Mesenchymal stem cell (in vitro differentiated cells and primary cell): ENCODE results near the gene F13A1.

Source experiments
- DNase-seq: peaks from one replicate; pipeline ENCODE4 v3.0.0-alpha.2; 2013
- H2AFZ ChIP-seq: one replicate; pipeline ENCODE4 v1.6.1; 2013; ENCODE audit warnings: low read depth, mild to moderate bottlenecking, control low read depth, inconsistent platforms, low read length, moderate library complexity
- H2AK5ac ChIP-seq: 2 replicates; pipeline ENCODE4 v1.6.1; 2013; ENCODE audit warnings: low read length, moderate library complexity, mild to moderate bottlenecking, inconsistent platforms; ENCODE audit not compliant: severe bottlenecking
- H2BK120ac ChIP-seq: one replicate; pipeline ENCODE4 v1.6.1; 2013; ENCODE audit warnings: low read depth, mild to moderate bottlenecking, inconsistent platforms, low read length, moderate library complexity
- H2BK12ac ChIP-seq, 2 experiments: one replicate each; pipeline ENCODE4 v1.6.1; 2013; ENCODE audit warnings: inconsistent platforms in 2 of 2, low read length in 2 of 2, mild to moderate bottlenecking in 2 of 2, moderate library complexity in 2 of 2, control low read depth in 1 of 2
- H2BK15ac ChIP-seq: one replicate; pipeline ENCODE4 v1.6.1; 2013; ENCODE audit warnings: mild to moderate bottlenecking, low read depth, inconsistent platforms; ENCODE audit not compliant: poor library complexity, severe bottlenecking
- H2BK5ac ChIP-seq: 2 replicates; pipeline ENCODE4 v1.6.1; 2013; ENCODE audit warnings: low read depth, mild to moderate bottlenecking, low read length, control low read depth, inconsistent platforms; ENCODE audit not compliant: poor library complexity, severe bottlenecking
- H3K14ac ChIP-seq, 2 experiments: one replicate each; pipeline ENCODE4 v1.6.1; 2013; ENCODE audit warnings: inconsistent platforms in 2 of 2, low read length in 2 of 2, control low read depth in 1 of 2, mild to moderate bottlenecking in 1 of 2, moderate library complexity in 1 of 2
- H3K18ac ChIP-seq, 2 experiments: one replicate each; pipeline ENCODE4 v1.6.1; 2013; ENCODE audit warnings: inconsistent platforms in 2 of 2, low read length in 2 of 2, control low read depth in 1 of 2, low read depth in 1 of 2, mild to moderate bottlenecking in 1 of 2
- H3K23ac ChIP-seq, 2 experiments: one replicate each; pipeline ENCODE4 v1.6.1; 2013; ENCODE audit warnings: inconsistent platforms in 2 of 2, low read length in 2 of 2, mild to moderate bottlenecking in 2 of 2, moderate library complexity in 2 of 2, control low read depth in 1 of 2
- H3K27ac ChIP-seq: 2 replicates; pipeline ENCODE4 v1.5.1; 2013; ENCODE audit warnings: mild to moderate bottlenecking, moderate library complexity, low read length, control low read depth, inconsistent platforms; ENCODE audit not compliant: poor library complexity, severe bottlenecking
- H3K27me3 ChIP-seq, 2 experiments: 2 replicates each; pipeline versions ENCODE4 v1.6.1 to v1.7.0; 2013; ENCODE audit warnings: low read length in 2 of 2, mild to moderate bottlenecking in 2 of 2, moderate library complexity in 2 of 2, control low read depth in 1 of 2, inconsistent platforms in 1 of 2; ENCODE audit not compliant: control insufficient read depth in 1 of 2, insufficient read depth in 1 of 2
- H3K36me3 ChIP-seq, 2 experiments: 2 replicates each; pipeline versions ENCODE4 v1.6.1 to v1.7.0; 2013; ENCODE audit warnings: low read length in 2 of 2, control low read depth in 1 of 2, inconsistent platforms in 1 of 2, low read depth in 1 of 2, mild to moderate bottlenecking in 1 of 2; ENCODE audit not compliant: insufficient read depth in 2 of 2, control insufficient read depth in 1 of 2
- H3K4ac ChIP-seq, 2 experiments: one replicate each; pipeline ENCODE4 v1.6.1; 2013; ENCODE audit warnings: inconsistent platforms in 2 of 2, low read length in 2 of 2, mild to moderate bottlenecking in 2 of 2, moderate library complexity in 2 of 2, control low read depth in 1 of 2, low read depth in 1 of 2
- H3K4me1 ChIP-seq: 2 replicates; pipeline ENCODE4 v1.6.1; 2013; ENCODE audit warnings: low read depth, low read length, control low read depth; ENCODE audit not compliant: control insufficient read depth, insufficient read depth
- H3K4me2 ChIP-seq: 2 replicates; pipeline ENCODE4 v1.6.1; 2013; ENCODE audit warnings: low read length, mild to moderate bottlenecking, inconsistent platforms; ENCODE audit not compliant: poor library complexity, severe bottlenecking
- H3K4me3 ChIP-seq, 2 experiments: 2 replicates each; pipeline versions ENCODE4 v1.5.1 to v1.7.0; 2013; ENCODE audit warnings: low read length in 2 of 2, mild to moderate bottlenecking in 2 of 2, control low read depth in 1 of 2, low read depth in 1 of 2; ENCODE audit not compliant: insufficient read depth in 1 of 2
- H3K79me1 ChIP-seq: replicated peaks from 2 replicates; pipeline ENCODE4 v1.6.1; 2013; ENCODE audit warnings: mild to moderate bottlenecking, control low read depth, low read length, inconsistent platforms; ENCODE audit not compliant: poor library complexity, severe bottlenecking
- H3K9ac ChIP-seq: 2 replicates; pipeline ENCODE4 v1.7.0; 2013; ENCODE audit warnings: mild to moderate bottlenecking, low read length, moderate library complexity
- H3K9me3 ChIP-seq: 2 replicates; pipeline ENCODE4 v1.7.0; 2013; ENCODE audit warnings: mild to moderate bottlenecking, low read length; ENCODE audit not compliant: control insufficient read depth
- H4K8ac ChIP-seq: one replicate; pipeline ENCODE4 v1.6.1; 2013; ENCODE audit warnings: inconsistent platforms, mild to moderate bottlenecking, low read length, moderate library complexity
- H4K91ac ChIP-seq: one replicate; pipeline ENCODE4 v1.6.1; 2013; ENCODE audit warnings: mild to moderate bottlenecking, low read length, inconsistent platforms
- WGBS: methylation state at CpG from one replicate; pipeline ENCODE4 v1.1.7; 2013; ENCODE audit warnings: mixed read lengths; 5-methylcytosine and 5-hydroxymethylcytosine counted together

F13A1 gene

DNA sequence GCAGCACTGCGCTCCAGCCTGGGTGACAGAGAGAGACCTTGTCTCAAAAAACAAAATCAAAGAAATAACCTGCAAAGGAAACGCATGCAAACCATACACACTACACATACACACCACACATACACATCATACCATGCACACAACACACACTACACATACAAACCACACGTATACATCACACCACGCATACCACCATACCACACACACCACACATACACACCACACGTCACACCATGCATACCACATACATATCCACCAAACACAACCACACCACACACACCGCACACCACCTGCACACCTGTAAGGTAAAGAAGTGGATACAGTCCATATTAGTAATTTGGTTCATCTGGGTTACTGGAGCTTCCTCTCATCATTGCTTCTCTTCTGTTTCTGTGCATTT lies 32.3 kb upstream of the F13A1 start:
- Histone ChIP-seq H3K27ac (no peak overlapping the region), H3K9me3 (no peaks in the 10 kb centered on the region), H3K18ac (no peak overlapping the region), H3K36me3 (no peaks in the 10 kb centered on the region), H3K4me3 (no peak overlapping the region), H3K4me2 (no peak overlapping the region), H4K91ac (no peak overlapping the region), H3K23ac (no peak overlapping the region), H2AK5ac (no peak overlapping the region), H3K4ac (no peak overlapping the region), H3K14ac (no peak overlapping the region), H2BK5ac (no peak overlapping the region), H2BK120ac (no peak overlapping the region), H2BK15ac (no peak overlapping the region), H2AFZ (no peak overlapping the region), H2BK12ac (no peak overlapping the region), H3K27me3 (peaks cover 0 to 20% of the 10 kb centered on the region in 2 experiments), H4K8ac (no peak overlapping the region), H3K9ac (no peak overlapping the region), H3K79me1 (no peaks in the 10 kb centered on the region), H3K4me1 (no peaks in the 10 kb centered on the region)
- 89% methylated on average over 6 of the region's 6 CpGs for WGBS
- no peak for DNase-seq

DNA sequence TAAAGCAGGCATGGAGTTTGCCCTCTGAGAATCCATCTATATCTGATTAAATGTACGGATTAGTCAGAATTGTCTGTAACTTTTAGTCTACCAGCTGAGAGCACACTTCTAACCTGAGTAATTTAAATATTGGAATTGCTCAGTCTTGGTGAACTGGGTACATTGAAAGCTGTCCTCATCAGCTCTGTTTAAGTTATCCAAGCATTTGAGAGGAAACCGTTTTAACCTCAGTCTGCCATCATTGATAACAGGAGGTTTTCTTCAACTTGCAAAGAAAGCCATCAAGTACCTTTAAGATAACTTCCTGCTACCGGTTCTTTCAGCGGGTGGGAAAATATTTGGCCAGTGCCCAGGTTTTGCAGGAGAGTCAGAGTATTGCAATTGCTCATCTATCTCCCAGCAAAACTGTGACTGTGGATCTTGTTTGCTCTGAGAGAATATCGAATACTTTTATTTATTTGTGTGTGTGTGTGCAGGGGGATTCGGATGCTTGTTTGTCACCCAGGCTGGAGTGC lies 31.1 kb upstream of the F13A1 start:
- Histone ChIP-seq H2BK120ac (no peak overlapping the region), H3K4me3 (no peak overlapping the region), H3K14ac (no peak overlapping the region), H3K18ac (no peak overlapping the region), H3K9ac (no peak overlapping the region), H2AK5ac (no peak overlapping the region), H2BK15ac (no peak overlapping the region), H3K27ac (no peak overlapping the region), H3K9me3 (no peaks in the 10 kb centered on the region), H3K79me1 (no peaks in the 10 kb centered on the region), H4K8ac (no peak overlapping the region), H3K4ac (no peak overlapping the region), H2AFZ (no peak overlapping the region), H2BK12ac (no peak overlapping the region), H3K27me3 (peaks cover 0 to 20% of the 10 kb centered on the region in 2 experiments), H4K91ac (no peak overlapping the region), H3K4me1 (no peaks in the 10 kb centered on the region), H2BK5ac (no peak overlapping the region), H3K36me3 (no peaks in the 10 kb centered on the region), H3K4me2 (no peak overlapping the region), H3K23ac (no peak overlapping the region)
- 75% methylated on average over 4 of the region's 6 CpGs for WGBS
- DNase-seq: no peak

DNA sequence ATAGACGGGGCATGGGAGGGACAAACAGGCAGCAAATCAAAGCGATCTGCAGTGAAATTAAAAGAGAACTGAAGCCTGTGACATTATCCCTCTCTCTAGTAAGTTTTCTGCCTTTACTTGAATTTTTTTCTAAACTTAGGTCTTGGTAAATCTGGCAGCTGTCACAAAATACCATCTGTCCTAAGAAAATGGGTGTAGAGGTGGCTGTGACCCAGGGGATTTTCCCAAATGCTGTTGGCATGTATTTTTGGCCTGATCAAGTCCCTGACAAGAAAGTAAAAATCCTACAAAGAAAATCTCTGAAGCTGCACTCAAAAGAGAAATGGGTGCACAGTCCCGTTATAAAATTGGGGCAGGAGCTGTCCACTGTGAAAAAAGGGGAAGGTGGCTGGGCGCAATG lies 30.2 kb upstream of the F13A1 start:
- Histone ChIP-seq H3K4ac (no peak overlapping the region), H3K9me3 (no peaks in the 10 kb centered on the region), H4K8ac (no peak overlapping the region), H4K91ac (no peak overlapping the region), H3K14ac (no peak overlapping the region), H2AK5ac (no peak overlapping the region), H3K4me2 (no peak overlapping the region), H3K36me3 (no peaks in the 10 kb centered on the region), H2BK120ac (no peak overlapping the region), H3K9ac (no peak overlapping the region), H2AFZ (no peak overlapping the region), H3K27me3 (peaks cover 0 to 17% of the 10 kb centered on the region in 2 experiments), H3K18ac (no peak overlapping the region), H3K79me1 (no peaks in the 10 kb centered on the region), H3K23ac (no peak overlapping the region), H2BK12ac (no peak overlapping the region), H3K4me3 (no peak overlapping the region), H3K27ac (no peak overlapping the region), H3K4me1 (no peaks in the 10 kb centered on the region), H2BK5ac (no peak overlapping the region), H2BK15ac (no peak overlapping the region)
- no peak for DNase-seq
- WGBS: 83% methylated on average over 4 of the region's 4 CpGs

GRCh38 chr6:6348256-6348655 lies 27.8 kb upstream of the F13A1 start:
- no peaks in the 10 kb centered on the region for H3K9me3 ChIP-seq

More at GRCh38 chr6:6348256-6348655, 27.8 kb upstream of the F13A1 start:
- H3K4ac ChIP-seq: no peak overlapping the region
- H4K91ac ChIP-seq: no peak overlapping the region
- H2AFZ ChIP-seq: no peak overlapping the region
- H3K36me3 ChIP-seq: no peaks in the 10 kb centered on the region
- no peak overlapping the region for H2AK5ac ChIP-seq
- H2BK12ac ChIP-seq: no peak overlapping the region
- no peaks in the 10 kb centered on the region for H3K4me1 ChIP-seq
- H3K27me3 ChIP-seq: peaks cover 0 to 9% of the 10 kb centered on the region in 2 experiments
- H3K27ac ChIP-seq: no peak overlapping the region
- no peak overlapping the region for H3K4me3 ChIP-seq
- H3K9ac ChIP-seq: no peak overlapping the region
- H2BK5ac ChIP-seq: no peak overlapping the region
- no peak overlapping the region for H3K18ac ChIP-seq
- H2BK120ac ChIP-seq: no peak overlapping the region
- no peak overlapping the region for H2BK15ac ChIP-seq
- H3K79me1 ChIP-seq: no peaks in the 10 kb centered on the region
- no peak for DNase-seq
- no peak overlapping the region for H3K4me2 ChIP-seq
- H3K23ac ChIP-seq: no peak overlapping the region
- WGBS: 100% methylated on average over 1 of the region's 5 CpGs
- no peak overlapping the region for H4K8ac ChIP-seq
- no peak overlapping the region for H3K14ac ChIP-seq
